AG04450 (cell line): ENCODE results near the gene ST8SIA3. TPM values are rescaled to one million over a fixed set of nuclear protein-coding genes. Genes with fewer than 3 reads are reported as not detected.

Source experiments
- CTCF ChIA-PET: fragments of 300-600, 350-600 bp; formaldehyde crosslinking; extraction: SDS; loops from one replicate; lab custom pipeline; 2022; ENCODE audit warnings: antibody characterized with exemption, inconsistent platforms; lab: Charles Lee
- POLR2A ChIA-PET: fragments of 350-600 bp; formaldehyde crosslinking; extraction: SDS; loops from one replicate; lab custom pipeline; 2021; ENCODE audit warnings: antibody characterized with exemption, inconsistent platforms; lab: Yijun Ruan, JAX
- DNase-seq: peaks from one replicate; pipeline ENCODE4 v3.0.0-alpha.2; 2011; ENCODE audit warnings: low read depth, low spot score
- H3K27ac ChIP-seq: one replicate; pipeline ENCODE4 v1.5.1; 2012; ENCODE audit warnings: low read depth, low read length, control low read depth
- H3K27me3 ChIP-seq: one replicate; pipeline ENCODE4 v1.6.0; 2012; ENCODE audit warnings: low read length; ENCODE audit not compliant: control insufficient read depth, insufficient read depth
- H3K4me3 ChIP-seq: 2 replicates; pipeline ENCODE4 v1.5.1; 2011; ENCODE audit warnings: mild to moderate bottlenecking, low read depth, low read length, control low read depth
- H3K9me3 ChIP-seq: 2 replicates; pipeline ENCODE4 v1.5.1; 2012; ENCODE audit warnings: low read length; ENCODE audit not compliant: control insufficient read depth, insufficient read depth
- polyA plus RNA-seq: library from polyadenylated mRNA; depleted of rRNA; stranded (reverse); fragments of >200 nt; gene quantifications from 2 replicates; pipeline ENCODE4 v1.2.3, GENCODE V29; 2011
- TF ChIP-seq, protein P1 (sequence below): IDR thresholded peaks from 2 replicates; pipeline ENCODE4 v1.5.1; 2011; ENCODE audit warnings: low read depth, low read length, control low read depth, inconsistent platforms

Gene ST8SIA3
- polyA plus RNA-seq, 1 experiment: not detected

GRCh38 chr18:57362714-57363113 is 10.4 kb downstream of the ST8SIA3 start:
- POLR2A ChIA-PET: no interaction called here
- no peak overlapping the region for H3K27ac ChIP-seq
- CTCF ChIA-PET: no interaction called here
- TF ChIP-seq, protein P1, sequence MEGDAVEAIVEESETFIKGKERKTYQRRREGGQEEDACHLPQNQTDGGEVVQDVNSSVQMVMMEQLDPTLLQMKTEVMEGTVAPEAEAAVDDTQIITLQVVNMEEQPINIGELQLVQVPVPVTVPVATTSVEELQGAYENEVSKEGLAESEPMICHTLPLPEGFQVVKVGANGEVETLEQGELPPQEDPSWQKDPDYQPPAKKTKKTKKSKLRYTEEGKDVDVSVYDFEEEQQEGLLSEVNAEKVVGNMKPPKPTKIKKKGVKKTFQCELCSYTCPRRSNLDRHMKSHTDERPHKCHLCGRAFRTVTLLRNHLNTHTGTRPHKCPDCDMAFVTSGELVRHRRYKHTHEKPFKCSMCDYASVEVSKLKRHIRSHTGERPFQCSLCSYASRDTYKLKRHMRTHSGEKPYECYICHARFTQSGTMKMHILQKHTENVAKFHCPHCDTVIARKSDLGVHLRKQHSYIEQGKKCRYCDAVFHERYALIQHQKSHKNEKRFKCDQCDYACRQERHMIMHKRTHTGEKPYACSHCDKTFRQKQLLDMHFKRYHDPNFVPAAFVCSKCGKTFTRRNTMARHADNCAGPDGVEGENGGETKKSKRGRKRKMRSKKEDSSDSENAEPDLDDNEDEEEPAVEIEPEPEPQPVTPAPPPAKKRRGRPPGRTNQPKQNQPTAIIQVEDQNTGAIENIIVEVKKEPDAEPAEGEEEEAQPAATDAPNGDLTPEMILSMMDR: no peak
- no peaks in the 10 kb centered on the region for H3K27me3 ChIP-seq
- no peak overlapping the region for H3K4me3 ChIP-seq
- no peak for DNase-seq
- no peaks in the 10 kb centered on the region for H3K9me3 ChIP-seq

- ChIA-PET POLR2A (no interaction called here), CTCF (no interaction called here)
- no peak for DNase-seq
Observed at GRCh38 chr18:57364460-57364859, 12.1 kb downstream of the ST8SIA3 start.

DNA sequence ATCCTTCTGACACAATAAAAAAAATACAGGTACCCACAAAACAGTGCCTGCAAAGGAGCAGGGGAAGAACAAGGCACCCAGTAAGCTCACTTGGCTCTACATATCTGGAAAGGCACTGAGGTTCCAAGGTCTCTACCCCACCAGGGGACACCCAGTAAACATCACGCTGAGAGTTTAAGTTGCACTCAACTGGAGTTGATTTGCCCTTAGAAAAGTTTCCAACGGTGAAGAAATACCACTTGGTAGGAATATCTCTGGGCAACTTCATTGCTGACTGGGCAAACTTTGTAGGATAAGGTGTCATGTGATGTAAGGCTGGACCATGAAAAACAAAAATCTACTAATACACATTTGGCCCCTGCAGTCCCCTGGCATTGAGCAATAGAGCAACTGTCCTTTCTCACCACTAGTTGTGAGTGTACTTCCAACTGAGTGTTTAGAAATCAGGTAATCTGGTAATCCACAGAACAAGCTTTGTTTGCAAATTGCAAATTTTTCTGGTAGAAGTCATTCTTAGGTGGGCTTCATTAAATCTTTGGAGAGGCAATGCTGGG is 14.2 kb downstream of the ST8SIA3 start:
- Histone ChIP-seq H3K9me3 (no peaks in the 10 kb centered on the region), H3K4me3 (no peak overlapping the region), H3K27me3 (no peaks in the 10 kb centered on the region), H3K27ac (no peak overlapping the region)
- ChIA-PET POLR2A (no interaction called here), CTCF (no interaction called here)
- TF ChIP-seq, protein P1: no peak
- DNase-seq: no peak

More at GRCh38 chr18:57364460-57364859, 12.1 kb downstream of the ST8SIA3 start:
- H3K27me3 ChIP-seq: no peaks in the 10 kb centered on the region
- H3K9me3 ChIP-seq: no peaks in the 10 kb centered on the region
- TF ChIP-seq, protein P1: no peak
- no peak overlapping the region for H3K4me3 ChIP-seq
- H3K27ac ChIP-seq: no peak overlapping the region

GRCh38 chr18:57372444-57372843 is 20.1 kb downstream of the ST8SIA3 start:
- TF ChIP-seq, protein P1: no peak
- Histone ChIP-seq H3K27me3 (no peaks in the 10 kb centered on the region), H3K4me3 (no peak overlapping the region), H3K27ac (no peak overlapping the region), H3K9me3 (no peaks in the 10 kb centered on the region)
- no peak for DNase-seq
- CTCF ChIA-PET: no interaction called here
- POLR2A ChIA-PET: no interaction called here

DNA sequence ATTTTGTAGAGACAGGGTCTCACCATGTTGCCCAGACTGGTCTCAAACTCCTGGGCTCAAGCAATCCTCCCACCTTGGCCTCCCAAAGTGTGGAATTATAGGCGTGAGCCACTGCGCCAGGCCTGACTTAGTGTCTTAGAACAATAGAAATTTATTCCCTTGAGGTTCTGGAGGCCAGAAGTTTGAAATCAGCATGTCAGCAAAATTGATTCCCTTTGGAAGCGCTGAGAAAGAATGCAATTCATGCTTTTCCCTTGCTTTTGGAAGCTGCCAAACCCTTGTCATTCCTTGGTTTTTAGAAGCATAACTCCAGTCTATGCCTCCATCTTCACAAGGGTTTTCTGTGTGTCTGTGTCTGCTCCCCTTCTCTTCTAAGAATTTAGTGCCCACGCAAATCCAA is 20.7 kb downstream of the ST8SIA3 start:
- TF ChIP-seq, protein P1: no peak
- no peaks in the 10 kb centered on the region for H3K27me3 ChIP-seq
- H3K9me3 ChIP-seq: no peaks in the 10 kb centered on the region
- ChIA-PET POLR2A (no interaction called here), CTCF (no interaction called here)
- DNase-seq: no peak
- no peak overlapping the region for H3K27ac ChIP-seq
- no peak overlapping the region for H3K4me3 ChIP-seq
